H7 (cell line): Measurements from ENCODE around the gene FBXO24. TPM values are rescaled to one million over a fixed set of nuclear protein-coding genes. Genes with fewer than 3 reads are reported as not detected.

Experiments used
- DNase-seq: peaks from one replicate; pipeline ENCODE4 v3.0.0; 2012
- H3K27me3 ChIP-seq: 2 replicates; pipeline ENCODE4 v1.6.0; 2011; ENCODE audit warnings: mild to moderate bottlenecking, low read length; ENCODE audit not compliant: control insufficient read depth, insufficient read depth
- H3K36me3 ChIP-seq: replicated peaks from 2 replicates; pipeline ENCODE4 v1.5.1; 2011; ENCODE audit warnings: low read length; ENCODE audit not compliant: control insufficient read depth, insufficient read depth
- H3K4me3 ChIP-seq: 2 replicates; pipeline ENCODE4 v1.5.1; 2011; ENCODE audit warnings: low read depth, mild to moderate bottlenecking, control low read depth, low read length, moderate library complexity; ENCODE audit not compliant: insufficient read depth
- total RNA-seq: library from RNA; depleted of rRNA; stranded (reverse); fragments of >200 nt; shearing (Covaris generic); gene quantifications from 2 replicates; pipeline ENCODE4 v1.2.3, GENCODE V29; 2014

FBXO24 gene
- total RNA-seq, 1 experiment from 2014 or later: 0.94 TPM

GRCh38 chr7:100604976-100605911, 19.1 kb downstream of the FBXO24 start:
- Histone ChIP-seq H3K4me3 (peak overlapping the region; percentile 69), H3K36me3 (peaks cover 2% of the 10 kb centered on the region), H3K27me3 (peaks cover 16% of the 10 kb centered on the region)
- peak; percentile 91 for DNase-seq

- H3K36me3 ChIP-seq: peaks cover 2% of the 10 kb centered on the region
- DNase-seq: peak; percentile 25
- H3K27me3 ChIP-seq: peaks cover 16% of the 10 kb centered on the region
- no peak overlapping the region for H3K4me3 ChIP-seq
Observed at GRCh38 chr7:100606313-100606712, 20.2 kb downstream of the FBXO24 start.

GRCh38 chr7:100607111-100607510, 21.0 kb downstream of the FBXO24 start:
- DNase-seq: peak; percentile 20
- H3K27me3 ChIP-seq: peaks cover 16% of the 10 kb centered on the region
- H3K36me3 ChIP-seq: peaks cover 2% of the 10 kb centered on the region
- H3K4me3 ChIP-seq: no peak overlapping the region

DNA sequence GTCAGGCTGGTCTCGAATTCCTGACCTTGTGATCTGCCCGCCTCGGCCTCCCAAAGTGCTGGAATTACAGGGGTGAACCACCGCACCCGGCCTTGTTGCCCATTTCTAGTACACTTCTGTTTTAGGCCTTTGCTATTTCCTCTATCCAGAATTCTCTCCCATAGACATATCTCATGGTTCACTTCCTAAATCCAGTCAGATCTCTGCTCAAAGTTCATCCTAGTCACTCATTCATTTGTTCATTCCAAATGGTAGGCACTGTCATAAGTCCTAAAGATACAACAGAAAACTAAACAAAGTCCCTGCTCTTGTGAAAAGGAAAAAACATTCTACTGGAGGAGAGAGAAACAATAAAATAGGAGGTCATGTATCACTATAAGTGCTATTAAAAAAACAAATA, 23.8 kb downstream of the FBXO24 start:
- H3K4me3 ChIP-seq: no peak overlapping the region
- H3K27me3 ChIP-seq: peaks cover 20% of the 10 kb centered on the region
- peaks cover 2% of the 10 kb centered on the region for H3K36me3 ChIP-seq
- no peak for DNase-seq

DNA sequence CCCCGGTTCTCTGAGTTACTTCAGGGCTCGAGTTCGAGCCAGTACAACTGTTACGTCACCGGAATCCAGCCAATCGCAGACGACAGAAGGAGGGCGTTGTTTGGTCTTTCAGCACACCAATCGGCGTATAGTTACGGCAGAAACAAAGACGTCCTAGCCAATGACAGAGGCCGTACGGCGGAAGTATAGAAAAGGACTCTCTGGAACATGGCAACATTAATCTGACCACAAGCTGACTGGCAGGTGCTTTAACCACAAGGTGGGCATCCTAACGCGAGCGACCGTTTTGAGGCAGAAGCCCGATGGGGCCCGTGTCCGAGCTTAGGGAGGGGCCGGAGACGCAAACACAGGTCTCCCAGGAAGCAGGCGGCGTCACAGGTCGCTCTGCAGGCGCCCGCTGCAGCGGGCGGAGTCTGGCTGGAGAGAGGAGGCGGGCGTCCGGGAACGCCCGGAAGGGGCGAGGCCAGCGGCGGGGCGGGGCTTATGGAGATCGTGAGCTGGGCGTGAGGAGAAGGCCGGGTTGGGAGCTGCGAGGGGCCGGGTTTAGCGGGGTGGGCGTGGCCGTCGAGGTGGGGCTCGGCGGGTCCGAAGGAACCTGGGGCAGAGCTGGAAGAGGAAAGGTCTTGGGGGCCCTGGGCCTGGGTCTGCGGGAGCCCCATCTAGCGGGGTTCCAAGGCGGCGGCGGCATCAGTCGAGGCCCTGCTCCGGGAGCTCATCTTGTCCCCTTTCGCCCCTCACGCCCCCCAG, 26.0 kb downstream of the FBXO24 start, which contains the start of gene MOSPD3:
Gene MOSPD3 (plus strand): TSS at position 558 of the 747 bp plus-strand sequence. CDS start 252 bp downstream, outside the sequence.
- peak; percentile 100 for DNase-seq
- peak within 1 kb of the TSS; percentile 61 for H3K4me3 ChIP-seq
- H3K36me3 ChIP-seq: peaks cover 2% of the 10 kb centered on the region; the same call in 1 of the 2 replicates
- peaks cover 5% of the 10 kb centered on the region; the same call in 1 of the 2 replicates for H3K27me3 ChIP-seq

GRCh38 chr7:100612730-100613390, 26.7 kb downstream of the FBXO24 start:
- Histone ChIP-seq H3K27me3 (peaks cover 5% of the 10 kb centered on the region; the same call in 1 of the 2 replicates), H3K36me3 (peaks cover under 1% of the 10 kb centered on the region; the same call in 1 of the 2 replicates)
- DNase-seq: peak; percentile 77

DNA sequence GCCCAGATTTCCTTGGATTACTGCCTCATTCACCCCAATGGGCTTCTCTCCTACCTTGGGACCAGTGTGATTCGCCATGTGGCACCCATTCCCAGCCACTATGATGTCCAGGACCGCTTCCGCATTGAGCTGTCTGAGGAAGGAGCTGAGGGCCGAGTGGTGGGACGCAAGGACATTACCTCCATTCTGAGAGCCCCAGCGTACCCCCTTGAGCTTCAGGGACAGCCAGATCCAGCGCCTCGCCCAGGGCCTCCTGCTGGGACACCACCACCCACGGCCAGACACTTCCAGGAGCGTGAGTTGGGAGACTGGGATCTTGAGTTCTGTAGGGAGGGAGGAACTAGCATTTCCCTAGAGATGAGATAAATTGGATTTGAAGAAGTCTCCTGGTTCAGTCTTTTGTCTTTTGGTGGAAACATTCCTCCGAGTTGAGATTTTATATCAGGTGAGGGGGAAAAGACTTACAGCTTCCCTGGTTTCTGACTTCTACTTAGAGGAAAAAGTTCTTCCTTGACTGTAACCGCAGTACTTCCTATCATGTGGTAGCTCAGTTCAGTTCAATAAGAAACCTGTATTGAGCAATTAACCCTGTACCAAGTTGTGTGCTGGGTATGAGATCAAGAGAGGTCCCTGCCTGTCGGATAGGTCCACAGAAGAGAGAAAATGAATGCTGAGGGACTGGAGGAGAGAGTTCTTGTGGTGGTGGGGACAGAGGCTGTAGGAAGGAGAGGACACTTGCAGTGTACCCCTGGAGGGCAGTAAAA, 27.5 kb downstream of the FBXO24 start:
- peaks cover 5% of the 10 kb centered on the region; the same call in 1 of the 2 replicates for H3K27me3 ChIP-seq
- no peak for DNase-seq
- H3K36me3 ChIP-seq: no peaks in the 10 kb centered on the region
- no peak overlapping the region for H3K4me3 ChIP-seq

More at GRCh38 chr7:100612730-100613390, 26.7 kb downstream of the FBXO24 start:
- peak overlapping the region; percentile 61 for H3K4me3 ChIP-seq

DNA sequence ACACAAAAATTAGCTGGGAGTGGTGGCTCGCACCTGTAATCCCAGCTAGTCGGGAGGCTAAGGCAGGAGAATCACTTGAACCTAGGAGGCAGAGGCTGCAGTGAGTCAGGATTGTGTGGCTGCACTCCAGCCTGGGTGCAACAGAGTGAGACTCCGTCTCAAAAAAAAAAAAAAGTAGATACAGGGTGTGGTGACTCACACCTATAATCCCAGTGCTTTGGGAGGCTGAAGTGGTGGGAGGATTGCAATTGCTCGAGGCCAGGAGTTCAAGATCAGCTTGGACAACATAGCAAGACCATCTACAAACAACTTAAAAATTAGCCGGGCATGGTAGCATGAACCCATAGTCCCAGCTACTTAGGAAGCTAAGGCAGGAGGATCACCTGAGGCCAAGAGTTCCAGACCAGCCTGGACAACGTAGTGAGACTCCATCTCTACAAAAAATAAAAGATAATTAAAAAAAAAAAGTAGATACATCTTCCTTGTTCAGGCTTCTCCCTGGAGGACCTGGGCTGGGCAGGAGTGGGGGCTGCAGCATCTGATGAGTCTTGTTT, 28.3 kb downstream of the FBXO24 start:
- peaks cover 5% of the 10 kb centered on the region; the same call in 1 of the 2 replicates for H3K27me3 ChIP-seq
- H3K4me3 ChIP-seq: no peak overlapping the region
- no peak for DNase-seq
- no peaks in the 10 kb centered on the region for H3K36me3 ChIP-seq

DNA sequence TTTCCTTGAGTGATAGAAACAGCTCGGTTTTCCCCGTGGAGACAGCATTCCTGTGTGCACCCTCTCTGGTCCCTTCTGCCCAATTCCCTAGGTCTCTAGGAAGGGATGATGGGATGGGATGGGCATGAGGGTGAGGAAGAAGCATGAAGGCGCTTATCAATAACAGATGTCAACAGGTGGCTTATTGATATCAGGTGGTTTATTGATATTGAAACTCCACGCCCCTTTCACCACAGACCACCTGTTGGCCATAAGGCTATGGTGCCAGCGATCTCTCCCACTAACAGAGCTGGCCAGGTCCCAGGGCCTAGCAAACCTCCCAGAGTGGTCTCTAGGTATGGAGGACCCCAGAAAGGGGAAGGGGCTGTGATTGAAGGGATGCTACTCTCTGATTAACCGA, 34.1 kb downstream of the FBXO24 start:
- no peaks in the 10 kb centered on the region for H3K27me3 ChIP-seq
- H3K36me3 ChIP-seq: no peaks in the 10 kb centered on the region
- no peak overlapping the region for H3K4me3 ChIP-seq
- no peak for DNase-seq

DNA sequence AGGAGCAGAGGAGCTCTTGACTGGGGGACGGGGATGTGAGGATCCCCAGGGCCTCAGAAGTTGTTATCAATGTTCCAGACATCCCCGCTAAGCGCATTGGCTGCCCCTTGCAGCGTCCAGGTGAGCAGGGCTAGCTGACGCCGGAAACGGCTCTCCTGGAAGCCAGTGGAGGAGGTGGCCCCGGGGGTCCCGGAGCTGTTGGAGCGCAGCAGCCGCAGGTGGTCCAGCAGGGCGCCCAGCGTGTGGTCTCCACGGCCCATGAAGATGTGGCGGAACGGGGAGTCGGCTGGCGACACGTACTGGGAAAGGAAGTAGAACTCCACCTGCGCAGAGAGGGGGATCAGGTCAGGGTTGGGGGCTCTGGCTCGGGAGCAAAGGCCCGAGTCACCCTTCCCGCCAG, 34.7 kb downstream of the FBXO24 start:
- Histone ChIP-seq H3K4me3 (no peak overlapping the region), H3K27me3 (peaks cover 1% of the 10 kb centered on the region), H3K36me3 (no peaks in the 10 kb centered on the region)
- DNase-seq: no peak

GRCh38 chr7:100621554-100621953, 35.4 kb downstream of the FBXO24 start:
- DNase-seq: peak; percentile 15
- H3K27me3 ChIP-seq: peaks cover 6% of the 10 kb centered on the region
- no peak overlapping the region for H3K4me3 ChIP-seq
- no peaks in the 10 kb centered on the region for H3K36me3 ChIP-seq

DNA sequence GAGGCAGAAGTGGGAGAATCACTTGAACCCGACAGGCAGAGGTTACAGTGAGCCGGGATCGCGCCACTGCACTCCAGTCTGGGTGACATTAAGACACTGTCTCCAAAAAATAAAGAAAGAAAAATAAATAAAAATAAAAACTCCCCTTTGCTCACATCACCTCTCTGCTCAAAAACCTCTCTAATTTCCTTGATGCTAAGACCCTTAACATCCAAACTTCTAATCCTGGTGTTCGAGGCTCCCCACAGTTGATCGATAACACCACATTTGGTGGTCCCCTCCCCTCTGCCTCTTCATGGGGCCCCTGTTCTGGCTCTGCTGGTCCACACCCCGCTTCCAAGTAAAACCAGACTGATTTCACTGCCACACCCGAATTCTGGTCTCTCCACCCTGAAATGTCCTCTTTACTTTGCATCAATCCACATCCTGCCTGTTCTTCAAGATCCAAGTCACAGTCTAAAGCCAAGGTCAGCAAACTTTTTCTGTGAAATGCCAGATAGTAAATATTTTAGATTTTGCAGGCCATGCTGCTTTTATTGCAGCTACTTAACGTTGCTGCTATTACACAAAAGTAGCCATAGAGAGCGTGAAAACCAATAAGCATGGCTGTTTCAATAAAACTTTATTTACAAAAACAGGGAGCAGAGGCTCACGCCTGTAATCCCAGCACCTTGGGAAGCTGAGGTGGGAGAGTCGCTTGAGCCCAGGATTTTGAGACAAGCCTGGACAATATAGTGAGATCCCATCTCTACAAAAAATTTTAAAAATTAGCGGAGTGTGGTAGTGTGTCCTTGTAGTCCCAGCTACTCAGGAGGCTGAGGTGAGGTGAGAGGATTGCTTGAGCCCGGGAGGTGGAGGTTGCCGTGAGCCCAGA, 38.1 kb downstream of the FBXO24 start:
- Histone ChIP-seq H3K4me3 (no peak overlapping the region), H3K27me3 (peaks cover 9% of the 10 kb centered on the region), H3K36me3 (no peaks in the 10 kb centered on the region)
- DNase-seq: no peak

DNA sequence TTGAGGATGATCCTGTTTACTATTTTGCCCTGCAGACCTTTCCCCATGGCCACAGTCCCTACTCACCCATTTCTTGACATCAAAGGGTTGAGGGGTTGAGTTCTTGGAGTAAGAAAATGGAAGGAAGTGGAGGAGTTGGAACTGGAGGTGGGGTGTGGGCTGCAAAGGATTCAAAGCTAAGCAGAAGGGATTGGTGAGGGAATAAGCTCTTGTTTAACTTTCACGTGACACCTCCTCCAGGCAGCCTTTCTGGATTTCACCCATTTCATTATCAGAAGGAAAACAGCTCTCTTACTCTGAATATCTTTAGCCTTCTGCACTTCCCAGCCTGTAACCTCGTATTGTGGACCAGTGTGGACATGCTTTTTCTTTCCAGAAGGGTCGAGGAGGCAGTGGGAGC, 39.9 kb downstream of the FBXO24 start:
- H3K4me3 ChIP-seq: peak overlapping the region; percentile 35
- no peak for DNase-seq
- H3K36me3 ChIP-seq: no peaks in the 10 kb centered on the region

More for the DNA sequence above, 39.9 kb downstream of the FBXO24 start:
- peaks cover 9% of the 10 kb centered on the region for H3K27me3 ChIP-seq
